Measurements from ENCODE around the gene ZXDC.

GRCh38 chr3:126480206-126480605 lies 4.5 kb upstream of the ZXDC start:
- TF ChIP-seq CTCF (conservative IDR thresholded peaks at IDR 0.05; ENCODE audit: low read length) (no peak), EZH2phosphoT487 (IDR thresholded peaks at IDR 0.05; ENCODE audit: borderline replicate concordance) (no peak)

Data from Loucy (cell line).